B cell (primary cell): ENCODE results near the gene PIP4K2C. TPM values are rescaled to one million over a fixed set of nuclear protein-coding genes. Genes with fewer than 3 reads are reported as not detected.

Source experiments
- ATAC-seq: fragments of 200-7000 bp; cut with Tn5 transposase; one replicate; pipeline ENCODE4 v1.10.0; 2021; ENCODE audit warnings: low read depth, mild to moderate bottlenecking, moderate number of reproducible peaks, moderate library complexity
- CTCF ChIA-PET: fragments of 350-600 bp; sonication (Branson Sonifier 250); formaldehyde crosslinking; loops from one replicate; lab custom pipeline; 2021; ENCODE audit warnings: antibody characterized with exemption, inconsistent platforms; lab: Charles Lee
- POLR2A ChIA-PET: fragments of 350-600 bp; sonication (Branson Sonifier 250); formaldehyde crosslinking; loops from one replicate; lab custom pipeline; 2021; ENCODE audit warnings: antibody characterized with exemption; lab: Charles Lee
- DNase-seq: peaks from one replicate; pipeline ENCODE4 v3.0.0; 2013
- H2AFZ ChIP-seq: 2 replicates; pipeline ENCODE4 v1.6.1; 2012; ENCODE audit warnings: mild to moderate bottlenecking, low read depth, low read length; ENCODE audit not compliant: insufficient read depth, poor library complexity, severe bottlenecking
- H3K27ac ChIP-seq, 2 donors: 1 replicate in 1 of 2; 2 replicates in 1 of 2; pipeline ENCODE4 v1.5.1; 2012 to 2013; ENCODE audit warnings: low read length in 2 of 2, mild to moderate bottlenecking in 2 of 2, moderate library complexity in 1 of 2
- H3K27me3 ChIP-seq, 4 experiments: fragments of 200-600 bp in 1 of 4; sonication (generic) in 1 of 4; replicated peaks in 1 of 4; 1 replicate in 2 of 4; 2 replicates in 2 of 4; pipeline versions ENCODE4 v1.6.1 to v1.7.0; 2013 to 2016; ENCODE audit warnings: low read length in 3 of 4, mild to moderate bottlenecking in 2 of 4, mixed read lengths in 1 of 4, moderate library complexity in 1 of 4; ENCODE audit not compliant: insufficient read depth in 4 of 4, control insufficient read depth in 3 of 4; ENCODE audit errors: control extremely low read depth in 1 of 4
- H3K36me3 ChIP-seq, 2 experiments: replicated peaks in 1 of 2; 1 replicate in 1 of 2; 2 replicates in 1 of 2; pipeline versions ENCODE4 v1.6.1 to v1.7.1; 2013; ENCODE audit warnings: low read length in 1 of 2; ENCODE audit not compliant: insufficient read depth in 2 of 2, control insufficient read depth in 1 of 2; ENCODE audit errors: control extremely low read depth in 1 of 2, extremely low read depth in 1 of 2
- H3K4me1 ChIP-seq, 2 donors: fragments of 200-600 bp in 1 of 2; sonication (generic) in 1 of 2; 1 replicate in 1 of 2; 2 replicates in 1 of 2; pipeline versions ENCODE4 v1.5.1 to v1.6.1; 2013 to 2017; ENCODE audit warnings: low read length in 2 of 2; ENCODE audit not compliant: control insufficient read depth in 2 of 2, insufficient read depth in 2 of 2
- H3K4me2 ChIP-seq: replicated peaks from 2 replicates; pipeline ENCODE3; 2012; ENCODE audit warnings: mild to moderate bottlenecking, low read depth, low read length; ENCODE audit not compliant: poor library complexity, severe bottlenecking
- H3K4me3 ChIP-seq, 5 experiments: fragments of 200-600 bp in 1 of 5; sonication (generic) in 1 of 5; 1 replicate in 3 of 5; 2 replicates in 2 of 5; pipeline versions ENCODE4 v1.5.1 to v1.7.0; 2011 to 2016; ENCODE audit warnings: low read length in 4 of 5, mild to moderate bottlenecking in 4 of 5, low read depth in 2 of 5, control low read depth in 1 of 5, moderate library complexity in 1 of 5; ENCODE audit not compliant: insufficient read depth in 1 of 5; ENCODE audit errors: control extremely low read depth in 1 of 5, extremely low read depth in 1 of 5
- H3K79me2 ChIP-seq: fragments of 200-600 bp; sonication (generic); one replicate; pipeline ENCODE4 v1.6.0; 2016; ENCODE audit warnings: low read length; ENCODE audit not compliant: control insufficient read depth, insufficient read depth
- H3K9ac ChIP-seq: fragments of 200-600 bp; sonication (generic); 2 replicates; pipeline ENCODE4 v1.6.1; 2017; ENCODE audit warnings: mild to moderate bottlenecking, low read length, moderate library complexity
- H3K9me3 ChIP-seq, 3 donors: one replicate each; pipeline versions ENCODE4 v1.6.1 to v1.7.1; 2013; ENCODE audit warnings: low read length in 2 of 3; ENCODE audit not compliant: control insufficient read depth in 2 of 3, insufficient read depth in 1 of 3; ENCODE audit errors: control extremely low read depth in 1 of 3
- H4K20me1 ChIP-seq: 2 replicates; pipeline ENCODE4 v1.6.0; 2012; ENCODE audit warnings: mild to moderate bottlenecking, low read length; ENCODE audit not compliant: insufficient read depth, control insufficient read depth, poor library complexity, severe bottlenecking
- H3K27ac Mint-ChIP-seq: one replicate; pipeline ENCODE4 v1.8.0; 2021; ENCODE audit warnings: mixed read lengths
- H3K27me3 Mint-ChIP-seq: one replicate; pipeline ENCODE4 v1.8.0; 2021; ENCODE audit warnings: mixed read lengths
- H3K4me1 Mint-ChIP-seq: one replicate; pipeline ENCODE4 v1.8.0; 2021; ENCODE audit warnings: mixed read lengths
- H3K4me3 Mint-ChIP-seq: one replicate; pipeline ENCODE4 v1.8.0; 2021; ENCODE audit warnings: mixed read lengths
- H3K9me3 Mint-ChIP-seq: one replicate; pipeline ENCODE4 v1.8.0; 2022; ENCODE audit warnings: mixed read lengths; ENCODE audit not compliant: insufficient read depth
- CTCF ChIP-seq: fragments of 200-600 bp; IDR thresholded peaks from one replicate; pipeline ENCODE4 v1.8.0; 2022; ENCODE audit warnings: antibody characterized with exemption, mild to moderate bottlenecking
- EZH2 ChIP-seq: IDR thresholded peaks from 2 replicates; pipeline ENCODE4 v1.6.1; 2012; ENCODE audit warnings: borderline replicate concordance, low read depth, mild to moderate bottlenecking, moderate library complexity, low read length; ENCODE audit not compliant: insufficient read depth, poor library complexity, severe bottlenecking
- WGBS: methylation state at CpG from one replicate; pipeline ENCODE4 v1.1.5; 2013; ENCODE audit warnings: missing lambda C conversion rate; ENCODE audit not compliant: insufficient coverage; 5-methylcytosine and 5-hydroxymethylcytosine counted together
- intact Hi-C: fragments of 100-400 bp; cut with micrococcal nuclease; formaldehyde crosslinking; loops from one replicate; pipeline ENCODE4 v1.10.0; 2022
- polyA plus RNA-seq: library from polyadenylated mRNA; depleted of rRNA; stranded (reverse); fragments of >200 nt; gene quantifications from 2 replicates; pipeline ENCODE4 v1.2.3, GENCODE V29; 2012
- total RNA-seq, 2 donors: library from RNA; stranded (reverse); fragments of 120-200 nt in 1 of 2; gene quantifications; 1 replicate in 1 of 2; 2 replicates in 1 of 2; pipeline versions ENCODE4 v1.2.3 to v1.2.4, GENCODE V29; 2013 to 2022

The PIP4K2C gene
- total and polyA plus RNA-seq, 2 donors (not counting 1 experiment from before 2014, with no cell fraction given) = 20.1 to 21.3 TPM

- Histone ChIP-seq H3K9ac (peak within 1 kb of the TSS; percentile 65), H3K4me2 (peak within 1 kb of the TSS; percentile 88), H3K4me3 (peak within 1 kb of the TSS in 4 of 5 experiments; percentile 38 to 62 (median 52)), H3K79me2 (no peaks in the 10 kb centered on the region), H2AFZ (peak within 1 kb of the TSS; percentile 79), H3K4me1 (peaks cover 11% of the 10 kb centered on the region in 2 donors), H3K27me3 (peaks cover 0 to 39% (median 14%) of the 10 kb centered on the region in 4 experiments), H3K27ac (no peak within 1 kb of the TSS), H3K9me3 (peaks cover 0 to 11% (median 0%) of the 10 kb centered on the region in 3 donors), H4K20me1 (no peaks in the 10 kb centered on the region), H3K36me3 (peaks cover 5 to 23% of the 10 kb centered on the region in 2 experiments)
- no peak for TF ChIP-seq EZH2
- TF ChIP-seq CTCF = no peak
- intact Hi-C loops = no loop called here
- H3K4me1 Mint-ChIP-seq = peaks cover 19% of the 10 kb centered on the region
- DNase-seq (peak; percentile 41), ATAC-seq (peak; percentile 19)
- peak within 1 kb of the TSS; percentile 59 for H3K27ac Mint-ChIP-seq
- H3K27me3 Mint-ChIP-seq = peaks cover 30% of the 10 kb centered on the region
- 2% methylated on average over 11 of the region's 36 CpGs for WGBS
- no peaks in the 10 kb centered on the region for H3K9me3 Mint-ChIP-seq
- POLR2A ChIA-PET = interaction anchor here (0.6 kb wide), 1 partner anchor 90 kb away, joined by 3 read pairs; no protein-coding TSS in a partner anchor
- peak within 1 kb of the TSS; percentile 82 for H3K4me3 Mint-ChIP-seq
- CTCF ChIA-PET = interaction anchor here (0.8 kb wide), 1 partner anchor 16 kb away, joined by 3 read pairs; no protein-coding TSS in a partner anchor
These were observed 13.5 kb downstream of the PIP4K2C start, which contains the start of gene DTX3 for GRCh38 chr12:57604454-57604991. TSS of gene DTX3 (plus strand) at chr12:57604824. CDS start at chr12:57606518, 1,694 bp downstream.
